Stimulated activated CD4-positive, alpha-beta T cell treated with anti-CD3 and anti-CD28 coated beads, Interleukin-2, amount 100 ng/mL, for 48 hours (primary cell): ENCODE results near the gene TLR3.
"Not testable (repeated sequence)": the region's sequence is repeated elsewhere in the genome, so short reads cannot be mapped to it uniquely, and the experiment has no call there.

ENCODE experiments used
- DNase-seq, 2 donors: peaks; one replicate each; pipeline ENCODE4 v3.0.0-alpha.2; 2020

The TLR3 gene

GRCh38 chr4:186068581-186069348 is at the start of gene TLR3:
TLR3 (plus strand) TSS chr4:186069156; CDS start chr4:186076620, 7,464 bp downstream.
- DNase-seq = no peak

- no peak for DNase-seq
Measured at GRCh38 chr4:186019269-186019668, 49.7 kb upstream of the TLR3 start.

DNA sequence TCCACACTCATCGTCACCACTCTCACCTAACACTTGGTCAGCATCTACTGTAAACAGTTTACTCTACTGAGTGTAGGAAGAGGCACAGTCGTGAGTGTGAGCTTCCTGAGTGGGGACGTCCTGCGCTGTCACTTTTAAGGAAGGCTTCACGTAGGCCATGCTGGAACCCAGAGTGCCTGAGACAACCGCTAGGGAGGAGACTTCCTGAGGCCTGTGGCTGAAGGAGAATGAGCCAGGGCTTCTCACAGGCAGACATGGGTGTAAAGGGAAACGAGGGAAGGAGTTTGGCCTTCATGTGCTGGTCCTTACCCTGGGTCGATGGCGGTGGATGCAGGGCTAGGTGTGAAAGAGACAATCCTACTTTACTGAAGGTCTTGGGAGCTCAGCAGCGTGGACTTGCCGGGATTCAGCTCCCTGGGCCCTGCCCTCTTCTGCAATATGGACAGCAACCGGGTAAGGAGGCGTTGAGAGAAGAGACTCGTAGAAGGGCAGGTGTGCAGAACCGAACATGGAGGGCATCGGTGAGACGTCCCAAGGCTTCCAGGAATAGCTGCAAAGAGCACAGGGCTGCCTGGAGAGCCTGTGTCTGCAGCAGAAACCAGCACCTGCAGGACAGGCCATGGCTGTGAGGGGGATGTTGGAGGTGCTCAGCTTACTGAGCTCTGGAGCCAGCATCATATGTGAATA is 48.7 kb upstream of the TLR3 start:
- DNase-seq = no peak

- no peak for DNase-seq
Measured at GRCh38 chr4:186020793-186021407, 48.1 kb upstream of the TLR3 start.

- DNase-seq = no peak
Measured at GRCh38 chr4:186021461-186022167, 47.3 kb upstream of the TLR3 start.

- DNase-seq = no peak
Measured at GRCh38 chr4:186023975-186024374, 45.0 kb upstream of the TLR3 start.

DNA sequence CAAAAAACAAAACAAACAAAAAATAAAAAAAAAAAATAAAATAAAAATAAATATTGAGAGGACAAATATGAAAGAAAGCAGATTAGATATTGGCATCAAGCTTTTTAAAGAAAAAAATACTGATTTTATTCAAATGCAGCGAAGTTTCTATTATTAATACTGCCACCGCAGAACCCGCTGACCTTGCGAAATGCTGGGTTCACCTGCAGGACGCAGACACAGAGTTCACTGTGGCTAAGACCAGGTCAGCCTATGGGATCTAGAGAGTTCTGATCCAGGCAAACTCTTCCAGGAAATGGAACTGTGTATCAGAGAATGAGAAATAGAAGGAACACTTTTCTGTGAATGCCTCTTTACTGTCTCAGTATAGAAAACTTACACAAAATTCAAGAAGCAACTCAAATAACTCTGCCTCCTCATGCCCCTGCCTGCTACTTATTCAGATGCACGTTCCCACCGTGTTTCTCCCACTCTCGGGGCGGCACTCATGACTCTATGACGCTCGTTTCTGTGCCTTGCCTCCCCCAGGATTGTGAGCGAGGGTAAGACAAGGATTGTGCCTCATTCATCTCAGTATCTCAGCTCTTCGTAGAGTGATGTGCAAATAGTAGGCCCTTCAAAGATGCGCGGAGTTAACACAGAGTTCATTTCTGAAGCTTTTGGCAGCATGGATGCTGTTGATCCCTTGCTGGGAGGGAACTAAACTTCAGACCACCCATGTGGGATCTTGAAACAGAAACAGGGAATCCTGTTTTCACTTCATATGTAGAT is 44.1 kb upstream of the TLR3 start:
- no peak for DNase-seq

- DNase-seq = no peak
Measured at GRCh38 chr4:186025408-186025690, 43.6 kb upstream of the TLR3 start.

DNA sequence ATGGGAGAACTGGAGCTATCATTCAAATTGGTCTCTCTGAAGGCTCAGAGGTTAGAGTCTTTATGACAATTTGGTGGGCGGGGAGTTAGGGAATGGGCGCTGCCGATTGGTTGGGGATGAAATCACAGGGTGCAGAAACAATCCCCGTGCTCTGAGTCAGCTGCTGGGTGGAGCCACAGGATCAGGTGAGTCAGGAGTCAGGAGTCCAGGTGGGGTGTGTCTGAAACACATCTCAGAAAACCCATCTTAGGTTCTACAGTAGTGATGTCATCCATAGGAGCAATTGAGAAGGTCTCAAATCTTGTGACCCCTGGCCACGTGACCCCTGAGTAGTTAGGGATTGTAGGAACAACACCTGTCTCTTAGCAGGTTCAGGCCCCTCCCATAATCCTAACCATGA is 41.6 kb upstream of the TLR3 start:
- DNase-seq = no peak

DNA sequence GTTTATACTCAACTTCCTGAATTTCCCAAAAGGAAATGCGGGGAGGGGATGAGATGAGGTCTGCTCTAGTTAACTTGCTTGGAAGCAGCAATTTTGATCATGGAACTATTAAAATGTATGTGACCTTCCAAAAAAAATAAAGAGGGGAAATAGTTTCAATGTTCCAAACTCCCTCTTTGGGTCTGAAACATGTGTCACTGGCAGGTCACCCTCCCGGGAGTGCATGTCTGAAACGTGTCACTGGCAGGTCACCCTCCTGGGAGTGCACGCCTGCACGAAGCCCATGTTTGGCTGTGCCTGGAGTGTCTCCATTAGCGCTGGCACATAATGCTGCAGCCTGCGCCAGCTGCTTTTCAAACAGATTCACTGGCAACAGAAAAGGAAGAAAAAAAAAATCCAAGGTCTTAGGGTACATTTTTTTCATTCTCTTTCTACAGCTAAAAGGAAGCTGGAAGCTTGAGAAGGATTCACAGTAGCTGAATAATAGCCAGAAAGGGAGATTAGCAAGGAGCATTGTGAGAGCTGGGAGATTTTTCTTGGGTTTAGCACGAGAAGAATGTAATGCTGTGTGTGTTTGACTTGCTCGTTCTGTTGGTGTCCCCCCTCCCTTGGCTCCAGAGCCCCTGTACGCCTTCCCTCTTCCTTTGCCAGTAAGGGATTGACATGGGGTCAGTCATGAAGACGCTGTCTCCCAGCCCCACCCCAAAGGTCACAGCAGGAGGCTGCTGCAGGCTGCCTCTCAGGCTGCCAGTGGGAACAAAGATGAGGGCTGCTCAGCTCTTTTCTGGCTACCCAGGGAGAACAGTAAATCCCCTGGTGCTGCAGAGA is 39.2 kb upstream of the TLR3 start:
- no peak for DNase-seq

GRCh38 chr4:186030399-186030775 is 38.6 kb upstream of the TLR3 start:
- no peak for DNase-seq

GRCh38 chr4:186030795-186031194 is 38.2 kb upstream of the TLR3 start:
- no peak for DNase-seq

- DNase-seq = no peak
Measured at GRCh38 chr4:186032259-186032658, 36.7 kb upstream of the TLR3 start.

GRCh38 chr4:186033027-186033426 is 35.9 kb upstream of the TLR3 start:
- DNase-seq = no peak

- DNase-seq = not testable (repeated sequence)
Measured at GRCh38 chr4:186034613-186035012, 34.3 kb upstream of the TLR3 start.

DNA sequence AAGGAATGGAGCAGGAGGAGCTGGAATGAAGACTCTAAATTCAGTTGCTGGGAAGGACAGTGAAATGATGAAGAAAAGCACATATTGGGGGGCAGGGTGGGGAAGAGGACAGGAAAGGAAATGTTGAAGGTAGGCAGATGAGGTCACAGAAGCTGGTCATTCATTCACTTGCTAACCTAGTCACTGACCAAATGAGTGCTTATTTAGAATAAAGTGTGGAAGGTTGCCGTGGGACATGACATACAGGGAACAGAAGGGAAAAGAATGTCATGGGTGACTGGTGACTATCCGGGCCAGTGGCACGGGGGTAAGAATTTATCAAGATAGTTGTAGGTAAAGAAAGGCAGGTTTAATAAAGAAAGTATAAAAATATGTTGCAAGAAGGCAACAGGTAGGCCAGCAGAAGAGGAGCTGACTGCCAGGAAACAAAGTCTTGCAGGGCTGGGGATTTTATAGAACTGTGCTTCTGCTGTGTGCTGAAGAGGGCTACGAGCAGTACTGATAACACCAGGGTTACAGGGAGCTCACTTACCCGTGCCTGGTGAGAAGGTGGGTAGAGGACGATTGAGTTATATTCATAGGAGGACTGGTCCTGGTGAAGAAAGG is 31.9 kb upstream of the TLR3 start:
- no peak for DNase-seq

GRCh38 chr4:186037692-186038658 is 31.0 kb upstream of the TLR3 start:
- peak; percentile 8 to 10 for DNase-seq

DNA sequence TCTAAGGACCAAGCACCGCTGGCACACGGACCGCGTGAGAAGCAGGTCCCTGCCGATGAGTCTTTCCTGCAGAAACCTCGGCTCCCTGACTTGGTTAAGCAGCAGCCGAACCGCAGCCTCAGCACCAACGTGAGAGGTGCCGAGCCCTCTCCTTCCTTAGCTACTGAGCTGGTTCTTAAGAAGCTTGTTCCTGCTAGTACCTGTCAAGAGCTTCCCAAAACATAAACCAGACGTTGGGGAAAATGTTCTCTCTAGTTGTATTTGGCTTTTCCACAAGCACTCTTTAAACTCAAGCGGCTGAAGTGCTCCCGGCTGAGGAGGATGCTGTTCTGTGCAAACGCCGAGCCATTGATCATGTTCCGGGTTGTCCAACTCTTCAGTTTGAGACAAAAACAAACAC is 29.3 kb upstream of the TLR3 start:
- no peak for DNase-seq

- no peak for DNase-seq
Measured at GRCh38 chr4:186040316-186040715, 28.6 kb upstream of the TLR3 start.

- not testable (repeated sequence) for DNase-seq
Measured at GRCh38 chr4:186047501-186047900, 21.5 kb upstream of the TLR3 start.
